ENCODE measurements around the gene BHLHE41.

Gene BHLHE41

DNA sequence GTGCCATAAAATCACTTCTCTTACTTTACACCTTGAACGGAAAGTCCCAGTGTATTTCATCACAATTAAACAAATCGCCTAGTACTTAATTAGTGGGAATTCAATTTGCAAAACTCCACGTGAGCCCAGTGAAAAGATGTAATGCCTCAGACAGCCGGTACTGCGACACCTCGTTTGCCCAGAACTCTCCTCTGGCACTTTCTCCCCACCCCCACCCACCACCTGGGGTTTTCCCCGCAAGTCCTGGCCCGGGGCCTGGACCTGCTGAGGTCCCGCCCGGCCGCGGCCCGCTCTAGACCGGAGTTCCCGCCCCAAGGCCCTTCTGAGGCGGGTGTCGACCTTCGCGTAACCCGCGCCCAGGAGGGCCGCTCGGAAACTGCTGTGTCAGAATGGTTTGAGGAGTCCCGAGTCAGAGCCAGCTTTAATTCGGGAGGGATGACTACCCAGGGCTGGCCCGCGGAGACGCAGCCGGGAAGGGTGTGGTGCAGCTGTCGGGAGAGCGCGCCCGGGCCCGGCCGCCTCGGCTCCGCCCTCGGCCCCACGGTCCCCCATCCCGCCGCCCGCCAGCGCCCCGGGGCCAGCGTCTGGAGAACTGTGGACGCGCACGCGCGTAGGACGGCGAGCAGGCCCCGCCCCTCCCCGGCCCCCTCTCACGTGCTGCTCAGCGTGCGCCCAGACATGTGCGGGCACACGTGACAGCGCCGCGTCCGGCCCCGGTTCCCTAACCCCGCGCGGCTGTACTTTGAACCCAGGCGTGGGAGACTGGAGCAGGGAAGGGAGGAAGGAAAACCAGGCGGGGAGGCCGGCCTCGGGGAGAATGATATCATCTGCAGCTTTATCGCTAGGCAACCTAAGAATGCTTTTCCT is 10.8 kb downstream of the BHLHE41 start:
- DNase-seq: peak; percentile 93

DNA sequence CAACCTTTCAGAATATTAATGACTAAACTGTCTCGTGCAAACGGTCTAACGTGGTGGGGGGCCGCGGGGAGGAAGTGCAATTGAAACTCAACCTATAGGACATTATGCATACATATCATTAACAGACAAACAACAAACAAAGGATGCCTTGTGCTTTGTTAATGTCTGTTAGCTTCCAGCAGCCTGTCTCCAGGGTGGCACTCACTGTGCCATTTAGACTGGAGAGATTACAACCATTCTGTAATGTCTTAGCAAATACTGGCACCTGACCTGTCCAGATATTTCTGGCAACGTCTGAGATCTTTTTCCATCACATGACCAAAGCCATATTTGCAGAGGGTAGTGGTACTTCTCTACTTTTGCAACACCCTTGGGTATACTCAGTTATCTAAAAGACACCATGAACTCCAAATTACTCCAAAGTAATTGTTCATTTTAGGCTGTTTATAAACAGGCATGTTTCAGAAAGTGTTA is 11.6 kb downstream of the BHLHE41 start:
- no peak for DNase-seq

DNA sequence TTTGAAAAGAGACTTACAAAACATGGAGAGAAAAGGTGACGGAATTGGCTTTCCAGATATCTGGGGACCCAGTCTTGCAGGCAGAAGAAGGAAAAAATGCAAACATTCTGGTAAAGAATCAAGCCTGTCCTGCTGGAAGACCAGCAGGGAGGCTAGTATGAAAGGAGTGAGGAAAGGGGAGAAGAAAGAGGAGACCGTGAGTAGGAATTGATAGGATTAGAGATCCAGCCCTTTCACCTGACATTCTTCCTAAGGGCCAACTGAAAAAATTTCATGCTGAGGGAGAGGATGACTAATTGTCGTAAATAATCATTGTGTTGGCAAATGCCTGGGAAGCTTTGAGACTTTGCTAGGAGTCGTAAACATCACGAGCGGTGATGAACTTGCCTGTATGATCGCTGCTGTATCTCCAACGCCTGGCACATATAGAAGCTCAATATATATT is 12.1 kb downstream of the BHLHE41 start:
- DNase-seq: no peak

DNA sequence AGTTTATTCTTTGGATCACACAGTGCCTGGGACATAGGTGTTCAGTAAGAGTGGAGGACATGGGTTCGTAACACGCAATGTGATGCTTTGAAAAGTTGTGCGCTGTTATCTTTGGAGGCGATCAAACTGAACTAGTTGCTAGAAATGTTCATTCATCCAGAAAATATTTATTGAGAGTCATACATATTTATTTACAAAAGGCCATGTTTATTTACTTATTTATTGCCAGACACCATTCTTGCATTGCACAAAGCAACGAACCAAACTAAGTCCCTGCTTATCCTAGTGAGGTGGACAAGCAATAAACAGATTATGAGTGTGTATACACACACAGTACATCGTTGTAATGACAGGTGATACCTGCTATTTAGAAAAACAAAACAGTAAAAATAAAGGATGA is 12.6 kb downstream of the BHLHE41 start:
- no peak for DNase-seq

DNA sequence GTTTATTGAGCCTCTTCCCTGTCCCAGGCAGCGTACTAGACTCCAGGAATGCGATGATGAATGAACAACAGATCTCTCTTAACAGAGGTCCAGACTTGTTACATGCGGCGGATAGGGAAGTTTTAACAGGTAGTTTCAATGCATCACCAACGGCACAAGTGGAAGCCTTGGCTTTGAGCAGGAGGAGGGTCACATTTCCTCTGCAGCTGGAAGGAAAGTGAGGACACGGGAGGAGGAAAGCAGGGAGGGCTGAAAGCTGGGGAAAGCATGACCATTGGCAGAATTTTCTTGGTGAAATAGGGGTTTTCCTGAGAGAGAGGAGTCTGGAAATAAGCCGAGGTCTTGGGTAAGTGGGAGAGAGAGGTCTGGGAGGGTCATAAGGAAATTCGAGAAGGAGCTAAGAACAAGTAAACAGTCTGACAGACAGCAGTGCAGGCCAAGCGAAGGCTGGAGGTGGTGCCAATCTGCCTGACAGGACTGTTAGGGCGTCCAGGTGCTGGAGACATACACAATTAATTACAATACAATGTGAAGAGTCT is 15.4 kb downstream of the BHLHE41 start:
- DNase-seq: peak; percentile 66

DNA sequence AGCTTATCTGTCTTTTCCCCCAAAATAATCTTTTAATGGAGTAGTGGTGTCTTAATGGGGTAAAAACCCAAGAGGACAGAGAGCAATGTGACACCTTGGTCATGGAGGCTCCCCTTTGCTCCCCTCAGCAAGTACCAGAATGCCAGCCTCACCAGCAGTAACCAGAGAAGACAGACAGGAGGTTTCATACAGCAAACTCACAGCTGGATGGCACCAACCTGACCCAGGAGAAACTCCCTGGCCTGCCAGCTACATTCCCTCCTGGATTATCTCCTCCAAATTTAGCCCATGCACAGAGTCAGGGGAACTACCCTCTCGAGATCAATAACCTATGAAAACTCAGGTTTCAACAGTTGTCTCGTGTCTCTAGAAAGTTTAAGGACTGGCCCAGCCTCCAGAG is 15.9 kb downstream of the BHLHE41 start:
- DNase-seq: no peak

DNA sequence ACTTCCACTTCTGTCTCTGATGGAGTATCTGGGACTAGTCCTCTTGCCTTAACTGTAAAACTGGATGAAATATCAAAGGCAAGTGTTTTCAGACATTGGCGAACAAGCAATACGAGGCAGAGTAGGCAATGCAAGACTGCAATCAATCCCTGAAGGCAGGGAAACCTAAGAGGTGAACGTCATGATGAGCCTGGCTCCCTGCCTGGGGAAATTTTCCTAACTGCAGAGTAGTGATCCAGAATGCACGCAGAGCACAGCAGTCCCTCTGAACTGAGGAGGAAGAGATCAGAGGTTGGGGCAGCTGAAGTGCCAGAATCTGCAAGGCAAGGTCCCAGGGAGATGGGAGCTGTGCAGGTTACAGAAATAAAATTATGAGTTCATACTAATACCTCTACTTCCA is 18.5 kb downstream of the BHLHE41 start:
- no peak for DNase-seq

DNA sequence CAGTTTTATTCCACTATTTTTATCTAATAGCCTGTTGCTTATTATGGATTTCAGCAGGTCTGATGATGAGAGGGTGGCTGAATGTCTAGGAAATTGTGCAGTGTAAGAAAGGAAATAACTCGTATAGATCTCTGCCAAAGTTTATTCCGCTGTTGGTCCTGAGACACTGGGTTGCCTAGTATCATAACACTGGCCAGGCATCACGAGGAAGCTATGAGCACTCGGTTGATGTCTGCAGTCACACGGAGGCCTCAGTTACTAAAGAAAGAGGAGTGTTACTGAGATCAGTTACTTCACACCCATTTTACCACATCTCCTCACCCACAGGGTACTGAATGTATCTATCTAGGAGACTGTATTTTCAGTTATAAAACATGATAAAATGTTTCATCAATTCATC is 21.9 kb downstream of the BHLHE41 start:
- DNase-seq: peak; percentile 42

DNA sequence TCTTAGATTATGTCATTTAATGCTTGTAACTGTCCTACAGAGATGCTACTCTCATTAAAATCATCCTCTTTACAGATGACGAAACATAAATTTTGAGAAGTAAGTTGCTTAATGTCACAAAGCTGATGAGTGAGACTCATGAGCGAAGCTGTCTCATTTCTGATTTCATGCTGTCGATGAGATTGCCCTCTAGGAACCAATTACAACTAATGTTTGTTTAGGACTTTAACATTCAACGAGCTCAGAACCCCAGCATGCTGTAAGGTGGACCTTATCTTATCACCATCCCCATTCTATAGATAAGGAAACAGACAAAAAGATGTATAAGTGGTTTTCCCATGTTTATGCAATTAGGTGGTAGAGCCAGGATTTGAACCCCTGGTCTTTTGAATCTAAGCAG is 23.1 kb downstream of the BHLHE41 start:
- DNase-seq: no peak

DNA sequence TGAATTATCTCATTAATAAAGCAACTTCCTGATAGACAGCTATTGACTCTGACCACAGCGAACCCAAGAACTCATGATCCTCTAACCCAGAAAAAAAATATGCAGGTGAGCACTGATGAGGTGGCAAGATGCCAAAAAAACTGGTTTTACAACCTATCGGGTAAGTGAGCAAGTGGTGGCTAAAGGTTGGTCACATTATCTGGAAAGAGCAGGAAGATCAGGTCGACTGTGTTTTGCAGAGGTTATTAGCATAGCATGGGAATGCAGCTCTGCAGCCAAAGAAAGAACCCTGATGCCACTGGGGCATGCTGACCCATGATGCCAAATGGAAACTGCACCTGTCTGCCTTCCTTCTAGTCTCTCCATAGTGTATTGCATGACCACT is 23.5 kb downstream of the BHLHE41 start:
- DNase-seq: no peak

DNA sequence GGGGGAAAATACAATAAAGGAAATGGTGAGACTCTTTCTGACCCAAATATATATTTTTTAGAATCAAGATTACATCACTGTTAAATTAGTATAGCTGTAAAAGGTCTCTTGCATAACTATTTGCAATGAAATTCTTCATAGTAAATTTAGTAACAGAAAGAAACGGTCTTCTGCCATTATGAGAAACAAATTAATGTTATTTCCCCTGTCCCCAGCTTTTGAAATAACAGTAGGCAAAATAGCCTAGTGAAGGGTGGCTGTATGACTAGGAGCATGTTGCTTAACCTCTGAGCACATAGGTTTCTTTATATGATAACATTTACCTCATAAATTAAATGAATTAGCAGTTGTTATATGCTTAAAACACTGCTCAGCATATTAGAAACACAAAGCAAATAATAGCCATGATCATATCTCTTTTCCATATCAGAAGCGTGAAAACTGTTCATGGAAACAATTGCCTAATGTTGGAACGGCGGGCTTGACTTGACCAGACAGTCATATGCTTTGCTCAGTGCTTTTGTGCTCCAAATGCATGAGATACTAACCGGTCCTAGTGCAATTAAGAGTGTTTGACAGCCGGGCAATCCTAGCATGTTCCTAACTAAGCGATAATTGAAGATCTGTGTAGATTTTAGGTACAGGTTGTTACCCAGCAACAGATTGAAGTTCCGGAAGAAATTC is 24.0 kb downstream of the BHLHE41 start:
- no peak for DNase-seq

DNA sequence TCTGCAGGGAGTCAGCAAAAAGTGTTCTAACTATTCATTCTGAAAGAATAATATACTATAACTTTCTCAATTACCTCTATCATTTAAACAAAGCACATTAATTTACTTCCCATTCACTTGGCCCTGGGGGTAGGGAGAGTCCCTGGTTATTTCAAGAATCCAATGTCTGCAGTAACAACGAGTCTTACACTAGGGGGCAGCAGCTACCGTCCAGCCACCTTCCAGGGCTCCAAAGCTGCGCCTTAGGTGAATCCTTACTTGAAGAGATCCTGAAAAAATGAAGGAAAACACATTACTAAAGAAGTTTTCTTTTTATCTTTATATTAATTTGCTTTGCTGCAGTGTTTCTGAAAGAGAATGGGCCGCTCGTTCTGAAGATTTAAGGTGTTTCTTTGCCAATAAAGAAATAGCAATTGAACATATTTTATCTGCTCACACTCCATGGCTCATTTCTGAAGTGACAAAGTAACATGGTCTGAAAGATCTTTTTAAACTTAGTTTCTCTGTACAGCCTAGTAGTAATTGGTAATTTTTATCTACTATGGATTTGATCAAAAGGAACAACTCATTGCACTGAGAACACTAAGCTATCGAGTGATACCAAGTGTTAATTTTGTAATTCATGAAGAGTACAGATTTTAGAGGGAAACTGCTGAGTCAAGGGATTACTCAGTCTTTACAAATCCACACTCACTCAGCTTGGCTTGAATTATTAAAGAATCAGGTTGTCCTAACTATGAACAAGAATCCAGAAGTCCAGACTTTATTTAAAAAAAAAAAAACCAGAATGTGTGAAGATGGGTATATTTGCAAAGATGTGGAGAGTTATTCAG is 27.6 kb downstream of the BHLHE41 start:
- DNase-seq: peak; percentile 79

DNA sequence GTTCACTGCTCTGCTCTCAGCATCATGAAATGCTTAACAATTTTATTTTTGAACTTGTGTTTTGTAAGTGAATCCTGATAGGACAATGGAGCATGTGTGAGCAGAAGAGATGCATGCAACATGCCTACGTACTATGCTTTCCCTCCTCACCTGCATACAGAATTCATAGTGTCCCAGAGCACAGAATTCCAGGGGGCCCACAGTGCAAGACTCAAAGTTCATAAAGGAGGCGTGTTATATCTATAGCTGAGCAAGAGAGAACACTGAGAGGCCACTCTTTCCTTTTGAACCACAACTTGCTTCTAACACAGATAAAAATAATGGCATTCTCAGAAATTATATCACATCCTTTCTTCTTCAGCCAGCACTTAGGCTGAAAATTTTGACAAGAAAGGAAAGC is 28.8 kb downstream of the BHLHE41 start:
- no peak for DNase-seq

DNA sequence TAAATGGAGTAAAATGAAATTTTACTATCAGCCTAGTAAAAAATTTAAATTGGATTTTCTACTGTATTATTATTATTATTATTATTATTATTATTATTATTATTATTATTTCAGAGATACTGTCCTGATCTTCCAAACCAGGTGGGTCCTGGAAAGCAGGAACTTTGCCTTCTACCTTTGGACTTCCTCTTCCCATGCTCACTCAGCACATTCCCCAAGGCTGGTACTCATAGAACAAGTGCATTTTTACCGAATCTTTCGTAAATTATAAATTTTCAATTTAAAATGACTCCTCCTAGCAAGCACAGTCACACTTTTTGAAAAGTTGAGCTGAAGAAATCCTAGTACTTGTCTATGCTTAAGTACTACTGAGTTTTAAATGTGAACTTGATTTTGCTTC is 29.7 kb downstream of the BHLHE41 start:
- no peak for DNase-seq

DNA sequence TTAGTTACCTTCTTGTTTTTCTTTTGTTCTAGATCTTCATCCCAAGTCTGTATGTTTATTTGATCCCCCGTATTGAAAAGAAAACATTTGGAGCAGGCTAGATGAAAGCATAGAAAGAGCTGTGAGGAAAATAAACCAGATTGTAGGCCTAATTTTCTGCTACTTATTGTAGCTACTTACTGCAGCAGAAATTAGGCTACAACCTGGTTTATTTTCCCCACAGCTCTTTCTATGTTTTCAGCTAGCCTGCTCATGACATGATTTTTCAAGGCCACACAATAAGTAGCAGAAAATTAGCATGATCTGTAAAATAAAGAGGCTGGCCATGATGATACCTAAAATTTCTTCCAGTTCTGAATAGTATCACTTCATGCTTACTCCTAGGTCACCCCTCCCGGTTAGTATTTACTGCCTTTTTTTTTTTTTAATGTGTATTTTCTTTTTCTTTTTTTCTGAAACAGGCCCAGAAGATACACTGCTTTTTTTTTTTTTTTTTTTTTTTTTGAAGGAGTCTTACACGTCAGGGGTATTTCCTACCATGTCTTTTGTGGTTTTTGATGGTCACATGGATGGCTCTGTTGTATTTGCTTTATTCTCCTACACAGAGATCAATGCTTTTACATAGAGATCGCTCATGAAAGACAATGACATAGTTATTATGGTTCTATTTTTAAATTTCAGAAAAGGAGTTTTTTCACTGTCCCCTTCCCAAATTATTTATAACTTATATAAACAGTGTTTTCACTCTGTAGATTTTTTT is 32.3 kb downstream of the BHLHE41 start:
- no peak for DNase-seq

DNA sequence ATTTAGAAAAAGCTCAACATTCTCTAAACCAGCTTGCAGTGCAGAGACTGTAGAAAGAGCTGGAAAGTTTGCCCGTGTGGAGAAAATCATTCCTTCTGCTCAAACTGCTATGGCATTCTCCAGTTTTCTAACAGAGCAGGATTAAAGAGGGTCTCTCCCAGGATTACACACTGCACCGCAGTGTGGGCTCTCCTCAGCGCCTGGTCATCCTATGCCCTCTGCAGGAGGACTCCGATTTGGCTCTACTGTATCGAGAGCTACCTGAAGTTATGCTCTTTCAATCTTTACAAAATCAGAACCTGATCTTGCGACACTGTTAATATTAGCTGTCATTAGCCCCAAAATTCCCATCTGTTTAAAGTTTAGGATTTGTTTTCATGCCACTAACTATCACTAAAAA is 33.0 kb downstream of the BHLHE41 start:
- DNase-seq: peak; percentile 41

DNA sequence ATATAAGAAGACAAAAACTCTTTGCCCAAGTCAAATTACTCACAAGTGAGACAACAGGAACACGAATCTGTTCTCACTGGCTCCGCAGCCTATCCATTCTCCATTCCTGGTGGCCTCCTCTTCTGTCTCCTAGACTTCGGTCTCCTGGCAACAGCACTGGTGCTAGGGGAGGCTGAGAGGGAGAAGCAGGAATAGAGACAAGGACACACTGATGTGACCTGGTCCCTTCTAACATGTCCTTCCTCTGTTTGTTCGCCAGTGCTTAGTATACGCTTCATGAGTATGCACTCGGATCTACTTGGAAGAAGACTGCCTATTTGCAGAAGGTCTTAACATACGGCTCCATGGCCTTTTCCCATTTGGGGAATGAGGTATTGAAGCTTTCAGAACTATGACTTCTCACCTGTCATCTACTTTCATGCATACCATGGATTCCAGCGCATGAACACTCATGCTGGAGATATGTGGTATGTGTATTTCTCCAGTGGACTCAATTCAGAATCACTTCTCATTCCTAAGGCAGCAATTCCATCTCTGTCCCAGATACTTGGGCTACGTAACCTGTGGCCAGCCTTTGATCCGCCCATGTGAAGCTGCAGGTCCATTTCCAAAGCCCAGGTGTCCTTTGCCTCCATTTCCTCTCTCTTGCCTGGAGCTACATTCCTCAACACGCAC is 33.9 kb downstream of the BHLHE41 start:
- no peak for DNase-seq

DNA sequence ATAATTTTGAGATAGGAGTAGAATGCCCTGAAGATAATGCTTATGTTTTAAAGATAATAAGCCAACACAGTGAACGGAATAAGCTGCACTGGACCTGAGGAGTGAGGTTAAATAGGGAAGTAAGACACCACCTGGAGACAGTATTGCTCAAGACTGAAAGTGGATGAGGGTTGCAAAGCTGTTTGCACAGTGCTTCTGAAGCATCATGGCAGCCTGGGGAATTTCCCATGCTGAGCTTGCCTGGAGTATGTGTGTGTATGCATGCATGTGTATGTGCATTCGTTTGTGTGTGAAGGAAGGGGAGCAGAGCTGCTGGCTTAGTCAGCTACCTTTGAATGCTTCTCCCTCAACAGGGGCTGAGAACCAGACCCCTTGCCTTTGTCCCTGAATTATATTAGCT is 35.8 kb downstream of the BHLHE41 start:
- DNase-seq: no peak

DNA sequence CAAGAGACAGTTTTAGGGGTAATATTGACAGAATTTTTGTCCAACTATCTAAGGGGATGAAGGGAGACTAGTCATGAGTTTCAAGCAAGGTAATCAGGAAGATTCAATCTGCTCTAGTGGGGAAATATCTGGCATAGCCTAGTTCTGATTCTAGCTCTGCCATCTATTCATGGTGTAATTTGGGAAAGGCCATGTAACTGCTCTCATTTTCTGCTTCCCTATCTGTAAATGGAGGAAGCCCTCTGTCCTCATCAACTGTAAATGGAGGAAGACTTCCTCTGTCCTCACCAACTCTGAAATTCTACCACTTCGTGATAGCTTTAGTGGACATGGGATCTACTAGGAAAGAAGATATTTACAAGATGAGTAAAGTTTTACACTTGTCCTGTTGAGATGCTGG is 37.9 kb downstream of the BHLHE41 start:
- no peak for DNase-seq

DNA sequence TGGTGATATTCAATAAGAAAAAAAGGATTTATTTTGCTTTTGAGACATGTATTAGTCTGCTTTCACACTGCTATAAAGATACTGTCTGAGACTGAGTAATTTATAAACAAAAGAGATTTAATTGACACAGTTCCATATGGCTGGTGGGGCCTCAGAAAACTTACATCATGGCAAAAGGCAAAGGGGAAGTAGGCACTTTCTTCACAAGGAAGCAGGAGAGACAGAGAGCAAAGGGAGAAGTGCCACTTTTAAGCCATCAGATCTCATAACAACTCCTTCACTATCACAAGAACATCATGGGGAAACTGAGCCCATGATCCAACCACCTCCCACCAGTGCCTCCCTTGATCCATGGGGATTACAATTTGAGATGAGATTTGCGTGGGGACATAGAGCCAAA is 43.9 kb downstream of the BHLHE41 start:
- DNase-seq: no peak

DNA sequence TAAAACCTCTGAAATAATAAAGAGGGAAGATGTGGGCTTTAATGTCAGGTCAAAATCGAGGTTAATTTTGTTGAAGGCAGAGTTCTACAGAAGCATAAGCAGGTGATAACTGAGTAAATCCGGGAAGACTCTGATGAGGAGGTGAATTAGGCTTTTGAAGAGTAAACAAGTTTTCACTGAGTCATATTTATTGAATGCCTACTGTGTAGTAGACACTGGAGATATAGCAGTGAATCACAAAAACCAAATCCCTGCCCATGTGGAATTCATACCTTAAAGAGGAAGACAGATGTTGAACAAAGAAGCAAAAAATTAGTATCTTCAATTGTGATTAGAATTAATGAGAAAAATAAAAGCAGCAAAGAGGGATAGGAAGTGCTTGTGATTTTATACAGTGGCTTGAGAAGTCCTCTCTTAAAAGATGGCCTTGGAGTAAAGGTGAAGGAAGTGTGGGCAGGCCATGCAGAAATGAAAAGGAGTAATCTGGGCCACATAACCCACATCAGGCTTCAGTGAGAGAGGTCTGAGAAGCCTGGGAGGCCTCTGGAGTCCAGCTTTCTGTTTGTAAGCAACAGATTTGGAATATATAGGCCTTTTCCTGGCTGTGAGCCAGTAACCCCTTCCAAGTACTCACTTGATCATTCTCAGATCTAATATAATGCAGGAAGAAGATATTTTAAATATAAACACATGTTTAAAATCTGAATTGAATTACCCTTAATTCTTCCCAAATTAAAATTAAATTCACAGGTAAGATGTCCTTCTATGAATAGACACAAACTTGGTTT is 46.7 kb downstream of the BHLHE41 start:
- DNase-seq: peak; percentile 52
